ENCODE measurements around the gene CD82.
A peak's percentile ranks its signal among the peaks of the same experiment; 100 is the strongest.

Gene CD82, protein sequence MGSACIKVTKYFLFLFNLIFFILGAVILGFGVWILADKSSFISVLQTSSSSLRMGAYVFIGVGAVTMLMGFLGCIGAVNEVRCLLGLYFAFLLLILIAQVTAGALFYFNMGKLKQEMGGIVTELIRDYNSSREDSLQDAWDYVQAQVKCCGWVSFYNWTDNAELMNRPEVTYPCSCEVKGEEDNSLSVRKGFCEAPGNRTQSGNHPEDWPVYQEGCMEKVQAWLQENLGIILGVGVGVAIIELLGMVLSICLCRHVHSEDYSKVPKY

DNA sequence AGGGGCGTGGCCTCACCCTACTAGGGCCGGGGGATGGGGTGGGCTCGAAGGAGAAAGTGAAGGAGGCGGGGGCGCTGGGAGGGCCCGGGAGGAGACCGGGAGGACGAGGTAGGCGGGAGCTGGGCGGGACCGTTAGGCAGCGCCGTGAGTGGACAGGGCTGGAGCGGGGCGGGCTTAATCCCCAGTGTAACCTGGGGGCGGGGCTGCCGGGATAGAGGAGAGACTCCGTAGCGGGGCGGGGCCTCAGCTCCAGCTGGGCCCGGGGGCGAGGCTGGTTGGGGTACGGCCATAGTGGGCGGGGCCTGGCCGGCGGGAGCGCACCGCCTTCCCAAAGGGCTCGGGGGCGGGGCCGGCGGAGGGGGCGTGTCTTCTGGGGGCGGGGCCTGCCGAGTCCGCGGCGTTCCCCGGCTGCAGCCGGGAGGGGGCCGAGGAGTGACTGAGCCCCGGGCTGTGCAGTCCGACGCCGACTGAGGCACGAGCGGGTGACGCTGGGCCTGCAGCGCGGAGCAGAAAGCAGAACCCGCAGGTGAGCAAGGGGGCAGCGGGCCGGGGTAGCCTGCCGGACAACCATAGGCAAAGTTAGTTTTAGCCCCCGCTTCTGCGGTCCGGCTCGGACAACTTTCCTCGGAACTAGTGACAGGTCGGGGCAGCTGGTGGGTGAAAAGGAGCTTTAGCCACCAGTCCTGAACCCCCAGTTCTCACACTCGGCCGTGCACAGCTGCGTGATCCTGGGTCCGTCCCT, at the start of gene CD82:
Gene CD82, plus strand, starts transcription at position 453 of the 742 bp plus-strand sequence. CDS start 29,000 bp downstream, outside the sequence.
- DNase-seq, result peak; percentile 97

DNA sequence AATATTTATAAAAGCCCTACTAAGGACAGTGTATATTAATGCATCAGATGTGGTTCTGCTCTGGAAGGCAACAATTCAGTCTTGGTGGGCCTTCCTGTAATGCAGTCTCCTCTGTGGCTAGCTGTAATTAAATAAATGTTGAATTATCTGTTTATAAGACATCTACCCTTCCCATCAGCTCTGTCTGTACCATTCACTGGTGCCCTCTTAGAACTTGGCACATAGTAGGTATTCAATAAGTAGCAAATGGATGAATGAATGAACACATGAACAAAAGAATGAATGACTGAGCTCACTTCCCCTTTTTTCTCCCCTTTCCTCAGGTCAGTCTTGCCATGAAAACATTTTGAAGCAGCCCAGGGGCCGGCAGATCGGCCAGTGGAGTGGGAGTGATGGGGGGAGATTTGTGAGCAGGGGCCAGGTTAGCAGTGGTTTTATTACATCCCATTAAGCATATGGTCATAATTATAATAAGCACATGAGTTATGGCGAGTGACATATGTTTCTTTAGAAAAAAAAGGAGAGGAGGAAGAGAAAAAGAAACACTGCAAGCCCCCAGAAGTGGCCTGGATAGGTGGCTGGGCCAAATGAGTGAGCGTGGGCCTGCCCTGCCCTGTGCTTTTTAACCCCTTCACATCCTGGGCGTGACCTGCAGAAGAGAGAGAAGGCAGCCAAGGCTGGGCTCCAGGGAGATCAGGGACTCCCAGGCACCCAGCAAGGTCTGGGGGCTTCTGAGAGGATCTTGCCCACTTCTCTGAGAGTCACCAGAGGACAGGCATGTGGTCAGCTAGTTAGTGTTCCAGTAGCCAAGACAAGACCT, 48.6 kb upstream of the CD82 start:
- DNase-seq, result no peak

DNA sequence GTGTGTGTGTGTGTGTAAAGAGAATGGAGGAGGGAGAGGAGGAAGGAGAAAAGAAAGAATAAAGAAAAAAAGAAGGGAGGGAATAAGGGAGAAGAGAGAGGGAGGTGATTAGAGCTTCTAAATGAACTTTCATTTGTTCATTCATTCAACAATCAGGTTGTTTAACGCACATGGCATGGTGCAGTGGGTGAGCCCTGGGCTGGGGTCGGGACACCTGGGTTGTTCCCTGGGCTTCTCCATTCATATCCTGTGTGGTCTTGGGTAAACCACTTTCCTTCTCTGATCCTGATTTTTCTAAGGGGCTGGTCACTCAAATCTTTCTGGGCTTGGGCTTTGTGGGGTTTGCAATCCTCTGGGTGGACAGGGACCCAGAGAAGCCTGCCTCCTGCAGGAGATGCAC, 47.9 kb upstream of the CD82 start:
- no peak for DNase-seq

DNA sequence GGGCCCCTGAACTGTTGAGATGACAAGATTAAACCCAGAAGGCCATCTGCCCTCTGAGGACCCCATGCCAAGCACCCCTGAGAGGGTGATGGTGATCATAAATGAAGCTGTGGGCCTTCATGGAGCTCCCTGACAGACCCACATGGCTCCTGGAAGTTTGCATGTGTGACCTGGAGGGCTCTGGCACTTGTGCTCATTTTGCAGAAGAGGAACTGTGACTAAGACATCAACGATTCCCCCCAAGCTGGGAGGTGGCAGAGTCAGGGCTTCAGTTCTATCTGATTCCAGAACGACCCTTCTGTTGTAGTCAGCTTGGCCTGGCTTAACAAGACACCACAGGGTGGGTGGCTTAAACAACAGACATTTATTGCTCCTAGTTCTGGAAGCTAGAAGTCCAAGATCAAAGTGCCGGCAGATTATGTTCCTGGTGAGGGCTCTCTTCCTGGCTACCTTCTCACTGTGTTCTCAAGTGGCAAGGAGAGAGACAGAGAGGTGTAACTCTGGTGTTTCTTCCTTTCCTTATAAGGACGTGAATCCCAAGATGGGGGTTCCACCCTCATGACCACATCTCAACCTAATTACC, 46.4 kb upstream of the CD82 start:
- DNase-seq, result no peak

DNA sequence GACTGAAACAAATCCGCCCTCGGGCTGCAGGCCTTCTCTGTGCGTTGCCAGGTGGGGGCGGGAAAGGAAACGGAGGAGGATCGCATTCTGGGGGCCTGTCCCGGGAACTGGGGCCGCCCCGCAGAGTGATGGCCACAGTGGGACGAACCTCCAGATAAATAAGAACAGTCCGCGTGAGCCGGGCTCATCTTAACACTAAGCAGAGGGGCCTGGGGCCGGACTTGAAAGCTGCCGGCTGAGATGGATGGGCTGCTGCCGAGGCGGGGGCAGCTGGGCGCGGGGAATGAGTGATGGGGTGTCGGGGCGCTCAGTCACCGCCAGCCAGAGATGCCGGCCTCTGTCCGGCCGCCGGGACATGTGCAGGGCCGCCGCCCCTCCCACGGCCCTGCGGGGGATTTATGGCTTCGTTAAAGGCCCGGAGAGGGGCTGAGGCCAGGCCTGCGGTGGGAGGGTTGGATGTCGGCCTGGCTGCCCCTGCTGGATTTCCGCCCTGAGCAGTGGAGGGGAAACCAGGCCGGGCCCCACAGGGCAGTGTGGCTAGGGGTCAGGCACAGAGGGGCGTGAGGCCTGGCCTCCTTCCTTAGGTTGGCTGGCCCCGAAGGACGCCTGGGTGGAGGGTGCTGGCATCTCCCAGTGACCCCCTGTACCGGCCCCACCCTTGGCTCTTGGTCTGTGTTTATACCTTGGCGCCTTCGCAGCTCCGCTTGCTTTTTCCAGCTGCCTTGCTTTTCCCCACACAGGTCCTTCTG, 45.3 kb upstream of the CD82 start:
- no peak for DNase-seq

DNA sequence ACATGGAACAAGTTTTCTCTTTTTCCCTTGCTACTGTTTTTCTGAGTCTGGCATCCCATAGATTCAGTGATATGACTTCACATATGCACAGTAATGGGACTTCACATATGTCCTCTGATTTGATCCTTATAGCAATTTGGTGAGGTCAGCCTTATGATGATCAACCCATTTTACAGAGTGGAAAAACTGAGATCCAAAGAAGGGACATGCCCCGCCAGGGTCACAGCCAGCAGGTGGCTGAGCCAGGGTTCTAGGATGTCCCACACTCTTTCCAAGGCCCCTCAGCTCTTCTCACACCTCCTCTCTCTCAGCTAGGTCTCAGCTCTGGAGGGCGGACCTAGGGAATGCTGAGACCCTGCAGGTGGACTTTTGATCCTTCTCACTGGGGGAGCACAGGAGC, 44.3 kb upstream of the CD82 start:
- DNase-seq, result no peak

DNA sequence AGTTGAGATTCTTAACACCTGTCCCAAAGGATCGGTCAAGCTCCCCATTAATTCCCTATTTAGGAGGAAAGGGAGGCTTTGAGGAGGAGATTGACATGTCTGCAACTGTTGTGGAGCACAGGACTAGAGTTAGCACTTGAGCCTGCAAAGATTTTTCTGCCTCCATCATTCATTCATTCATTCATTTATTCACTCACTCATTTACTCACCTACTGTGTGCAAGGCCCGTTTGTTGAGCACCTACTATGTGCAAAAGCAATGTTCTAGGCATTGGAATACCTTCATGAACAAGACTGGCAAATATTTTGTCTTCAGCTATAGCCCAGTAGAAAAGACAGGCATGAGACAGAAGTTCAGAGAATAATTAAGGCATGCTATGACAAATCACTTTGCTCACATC, 43.2 kb upstream of the CD82 start:
- DNase-seq, result no peak

DNA sequence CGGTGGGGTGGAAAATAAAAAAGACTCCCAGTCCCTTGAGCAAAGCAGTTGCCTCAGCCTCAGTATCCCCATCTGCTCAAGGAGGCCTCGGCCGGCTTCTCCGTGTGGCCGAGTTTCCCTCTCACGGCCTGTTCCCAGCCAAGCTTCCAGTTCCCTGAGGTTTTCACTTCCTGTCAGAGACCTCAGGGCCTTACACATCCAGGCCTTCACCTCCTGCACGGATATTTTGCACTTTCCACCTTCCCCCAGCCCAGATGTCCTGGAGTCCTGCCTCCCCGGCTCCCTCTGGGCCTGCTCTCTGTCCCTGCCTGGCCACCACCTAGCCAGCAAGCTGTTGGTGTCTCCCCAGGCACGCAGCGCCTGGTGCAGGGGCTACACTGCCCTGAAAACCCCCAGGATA, 41.1 kb upstream of the CD82 start:
- no peak for DNase-seq

DNA sequence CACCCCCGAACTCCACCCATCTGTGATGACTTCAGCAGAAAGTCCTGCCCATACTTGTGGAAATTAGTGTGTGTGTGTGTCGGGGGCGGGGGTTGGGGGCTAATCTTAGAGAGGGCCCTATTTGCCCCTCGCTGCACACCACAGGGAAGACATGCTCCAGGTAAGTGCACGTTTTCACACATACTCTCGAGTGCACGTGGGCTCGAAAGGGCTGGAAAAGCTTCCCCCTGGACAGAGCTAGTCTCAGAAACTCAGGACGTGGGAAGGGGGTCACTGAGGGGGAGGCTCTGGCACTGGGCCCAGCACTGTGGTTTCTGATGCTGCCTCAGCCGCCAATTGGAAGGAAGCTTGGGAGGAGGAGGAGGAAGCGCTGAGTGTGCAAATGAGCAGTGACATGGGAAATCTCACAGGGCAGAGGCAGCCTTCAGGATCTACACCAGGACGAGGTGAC, 40.7 kb upstream of the CD82 start:
- no peak for DNase-seq

DNA sequence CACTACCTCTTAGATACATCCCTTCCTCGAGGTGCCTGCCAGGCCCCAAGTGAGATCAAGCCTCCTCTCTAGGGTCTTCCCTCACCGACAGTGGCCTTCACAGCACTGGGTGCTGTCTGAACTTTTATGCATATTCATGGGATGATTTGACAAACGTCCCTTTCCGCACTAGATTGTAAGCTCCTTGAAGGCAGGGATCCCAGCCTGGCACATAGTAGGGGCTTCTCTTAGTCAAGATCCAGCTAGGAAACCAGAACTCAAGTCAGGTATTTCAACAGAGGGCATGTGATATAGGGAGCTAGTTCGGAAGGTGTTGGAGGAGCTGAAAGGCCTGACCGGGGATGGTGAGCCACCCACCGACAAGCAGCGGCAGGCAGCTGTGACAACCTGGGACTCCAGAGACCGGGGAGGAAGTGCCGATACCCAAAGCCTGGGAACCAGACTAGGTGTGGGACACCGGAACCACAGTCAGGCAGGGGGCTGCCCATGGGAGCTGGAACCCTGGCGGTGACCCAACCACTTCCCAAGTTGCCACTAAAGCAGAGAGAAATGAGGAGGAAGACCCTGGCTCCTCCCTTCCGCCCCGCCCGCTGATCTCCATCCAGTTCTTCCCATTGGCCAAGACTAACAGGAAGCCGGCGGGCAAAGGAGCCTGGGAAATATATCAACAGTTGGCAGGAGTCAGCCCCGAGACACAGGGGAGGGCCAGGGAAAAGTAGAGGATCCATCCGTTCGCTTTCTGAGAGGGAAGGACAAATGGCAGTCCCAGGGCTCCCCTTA, 39.8 kb upstream of the CD82 start:
- DNase-seq, result no peak

DNA sequence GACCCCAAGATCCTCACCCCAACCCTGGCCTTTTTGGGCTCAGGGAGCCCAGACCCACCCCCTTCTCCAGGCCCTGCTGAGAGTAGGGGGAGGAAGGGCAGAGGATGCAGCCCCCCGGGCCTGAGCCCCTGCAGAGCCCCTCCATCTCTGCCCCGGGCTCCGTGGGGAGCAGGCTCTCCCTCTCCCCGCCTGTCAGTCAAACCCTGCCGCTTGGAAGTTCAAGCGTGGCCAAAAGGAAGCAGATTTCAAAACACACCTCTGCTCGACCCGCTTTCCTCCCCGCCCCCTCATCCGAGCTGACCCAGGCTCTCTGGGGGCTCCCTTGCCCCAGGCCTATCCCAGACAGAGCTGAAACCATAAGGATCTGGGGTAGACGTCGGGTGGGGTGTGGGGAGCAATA, 39.0 kb upstream of the CD82 start:
- DNase-seq, result no peak

DNA sequence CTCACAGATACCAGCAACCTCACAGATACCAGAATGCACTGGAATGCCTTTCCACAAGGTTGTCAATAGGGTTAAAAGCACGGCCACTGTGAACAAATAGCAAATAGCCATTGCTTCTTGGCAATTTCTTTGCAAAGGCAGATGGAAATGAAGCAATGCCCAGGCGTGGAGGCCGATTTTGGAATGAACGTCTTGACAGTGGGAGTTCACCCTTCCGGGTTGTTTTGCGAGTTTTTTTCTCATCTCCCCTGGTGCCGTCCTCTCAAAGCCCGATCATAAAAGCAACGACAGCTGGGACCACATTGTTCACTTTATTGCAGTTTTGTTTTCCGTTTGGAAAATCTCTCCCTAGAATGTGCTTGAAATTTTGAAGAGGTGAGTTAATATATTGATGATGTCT, 38.0 kb upstream of the CD82 start:
- DNase-seq, result no peak

DNA sequence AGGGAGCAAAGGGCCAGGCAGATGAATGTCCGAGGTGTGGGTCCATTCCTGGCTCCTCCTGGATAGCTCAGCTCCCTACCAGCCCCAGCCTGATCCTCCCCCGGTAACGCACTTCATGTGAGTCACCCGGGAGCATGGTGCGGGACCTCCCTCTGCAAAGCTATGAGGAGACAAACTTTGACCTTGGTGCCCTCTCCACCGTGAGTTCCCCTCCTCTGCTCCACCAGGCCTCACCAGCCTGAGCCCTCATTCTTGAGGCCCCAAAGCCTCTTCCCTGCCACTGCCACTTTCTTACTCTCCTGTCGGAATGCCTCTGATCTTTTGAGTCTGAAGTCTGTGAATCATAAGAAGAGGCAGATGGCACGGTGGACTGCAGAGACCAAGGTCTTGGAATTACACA, 37.4 kb upstream of the CD82 start:
- DNase-seq, result no peak

DNA sequence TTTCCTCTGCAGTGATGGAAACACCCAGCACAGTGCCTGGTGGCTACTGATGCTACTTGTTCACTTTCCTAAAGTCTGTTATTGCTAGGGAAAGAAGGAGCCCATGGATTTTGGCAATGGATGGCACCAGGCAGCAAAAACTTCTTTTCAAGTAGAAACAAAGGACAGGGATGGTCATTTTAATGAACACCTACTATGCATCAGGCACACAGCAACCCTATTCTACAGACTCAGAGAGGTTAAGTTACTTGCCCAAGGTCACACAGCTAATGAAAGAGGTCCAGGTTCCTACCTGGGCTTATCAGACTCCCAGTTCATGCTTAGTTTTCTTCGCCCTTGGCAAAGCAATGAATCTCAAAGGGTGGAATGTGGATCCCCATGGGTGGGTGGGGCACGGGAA, 36.9 kb upstream of the CD82 start:
- no peak for DNase-seq

DNA sequence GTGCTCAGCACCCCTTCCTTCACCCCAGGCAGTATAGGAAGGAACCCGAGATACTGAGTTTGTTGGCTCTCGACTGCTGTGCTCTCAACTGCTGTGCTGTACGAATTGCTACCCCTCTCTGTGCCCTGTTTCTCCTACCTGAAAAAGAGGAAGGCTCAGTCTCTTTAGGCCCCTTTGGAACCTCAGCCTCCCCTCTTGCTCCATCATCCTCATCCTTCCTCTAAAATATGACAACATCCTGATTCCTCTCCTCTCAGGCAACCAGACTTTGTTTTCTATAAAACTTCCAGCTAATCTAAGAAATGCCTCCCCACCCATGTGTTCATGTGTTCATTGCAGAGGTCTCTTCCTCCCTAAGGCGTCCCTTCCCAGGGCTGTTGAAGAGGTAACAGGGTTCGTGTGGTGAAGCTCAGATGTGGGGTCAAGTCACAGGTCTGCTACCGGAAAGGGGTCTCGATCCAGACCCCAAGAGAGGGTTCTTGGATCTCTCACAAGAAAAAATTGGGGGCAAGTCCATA, 35.5 kb upstream of the CD82 start:
- no peak for DNase-seq

DNA sequence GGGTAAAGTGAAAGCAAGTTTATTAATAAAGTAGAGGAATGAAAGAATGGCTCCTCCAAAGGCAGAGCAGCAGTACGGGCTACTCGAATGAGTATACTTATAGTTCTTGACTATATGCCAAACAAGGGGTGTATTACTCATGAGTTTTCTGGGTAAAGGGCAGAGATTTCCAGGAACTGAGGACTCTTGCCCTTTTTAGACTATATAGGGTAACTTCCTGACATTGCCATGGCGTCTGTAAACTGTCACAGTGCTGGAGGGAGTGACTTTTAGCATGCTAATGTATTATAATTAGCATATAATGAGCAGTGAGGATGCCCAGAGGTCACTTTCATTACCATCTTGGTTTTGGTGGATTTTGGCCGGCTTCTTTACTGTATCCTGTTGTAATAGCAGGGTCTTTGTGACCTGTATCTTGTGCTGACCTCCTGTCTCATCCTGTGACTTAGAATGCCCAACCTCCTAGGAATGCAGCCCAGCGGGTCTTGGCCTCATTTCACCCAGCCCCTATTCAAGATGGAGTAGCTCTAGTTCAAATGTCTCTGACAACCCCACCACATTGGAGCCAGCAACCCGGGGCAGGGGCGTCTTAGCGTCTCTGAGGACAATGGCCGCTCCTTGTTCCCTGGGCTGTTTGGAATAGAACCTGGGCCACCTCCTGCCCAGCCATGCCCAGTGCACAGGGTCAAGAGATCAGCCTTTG, 34.9 kb upstream of the CD82 start:
- no peak for DNase-seq

DNA sequence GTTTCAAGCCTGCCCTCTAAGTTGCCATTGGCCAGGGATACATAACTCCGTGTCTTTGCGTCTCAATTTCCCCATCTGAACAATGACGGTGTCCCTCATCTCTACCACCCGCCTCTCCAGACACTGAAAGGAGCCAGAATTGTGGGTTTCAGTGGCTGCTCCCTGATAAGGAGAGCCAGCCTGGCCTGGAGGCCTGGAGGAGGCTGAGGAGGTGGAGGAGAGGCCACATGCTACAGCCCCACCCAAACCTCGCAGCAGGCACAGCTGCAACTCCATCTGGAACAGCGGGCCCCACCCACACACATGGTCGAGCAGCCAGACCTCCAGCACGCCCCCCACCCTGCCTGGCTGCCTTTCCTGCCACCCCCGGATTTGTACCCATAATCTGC, 34.4 kb upstream of the CD82 start:
- no peak for DNase-seq

DNA sequence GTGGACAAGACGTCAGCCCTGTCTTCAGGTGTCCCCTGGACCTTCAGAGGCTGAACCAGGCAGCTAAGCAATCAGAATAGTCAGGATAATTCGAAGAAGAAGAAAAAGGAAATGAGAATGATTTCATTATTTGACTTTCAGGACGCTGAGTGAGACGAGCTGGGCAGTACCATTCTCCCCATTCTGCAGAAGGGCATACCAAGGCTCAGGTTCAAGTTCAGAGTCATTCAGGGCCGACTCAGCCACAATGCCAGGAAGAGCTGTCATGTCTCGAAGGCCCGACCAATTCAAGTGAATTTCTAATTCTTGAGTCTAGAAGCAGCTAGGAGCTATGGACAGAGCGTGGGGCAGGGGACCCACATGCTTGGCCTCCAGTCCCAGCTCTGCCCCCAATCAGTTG, 33.8 kb upstream of the CD82 start:
- DNase-seq, result no peak

DNA sequence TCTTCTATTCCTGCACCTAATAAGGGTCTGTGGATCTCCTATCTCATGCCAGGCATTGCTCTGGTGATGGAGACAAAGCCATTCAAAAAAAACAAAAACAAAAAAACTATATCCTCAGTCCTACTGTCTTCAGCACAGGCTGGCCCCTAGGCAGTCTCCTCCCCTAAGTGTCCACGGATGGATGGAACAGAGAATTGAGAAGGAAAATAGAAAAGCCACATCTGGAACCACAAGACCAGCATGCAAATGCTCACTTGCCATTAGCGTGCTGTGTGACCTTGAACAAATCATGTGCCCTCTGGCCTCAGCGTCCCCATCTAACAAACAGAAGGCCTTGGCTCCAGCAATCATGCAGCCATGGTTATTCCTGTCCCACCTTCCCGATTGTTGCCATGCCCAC, 32.7 kb upstream of the CD82 start:
- DNase-seq, result no peak

DNA sequence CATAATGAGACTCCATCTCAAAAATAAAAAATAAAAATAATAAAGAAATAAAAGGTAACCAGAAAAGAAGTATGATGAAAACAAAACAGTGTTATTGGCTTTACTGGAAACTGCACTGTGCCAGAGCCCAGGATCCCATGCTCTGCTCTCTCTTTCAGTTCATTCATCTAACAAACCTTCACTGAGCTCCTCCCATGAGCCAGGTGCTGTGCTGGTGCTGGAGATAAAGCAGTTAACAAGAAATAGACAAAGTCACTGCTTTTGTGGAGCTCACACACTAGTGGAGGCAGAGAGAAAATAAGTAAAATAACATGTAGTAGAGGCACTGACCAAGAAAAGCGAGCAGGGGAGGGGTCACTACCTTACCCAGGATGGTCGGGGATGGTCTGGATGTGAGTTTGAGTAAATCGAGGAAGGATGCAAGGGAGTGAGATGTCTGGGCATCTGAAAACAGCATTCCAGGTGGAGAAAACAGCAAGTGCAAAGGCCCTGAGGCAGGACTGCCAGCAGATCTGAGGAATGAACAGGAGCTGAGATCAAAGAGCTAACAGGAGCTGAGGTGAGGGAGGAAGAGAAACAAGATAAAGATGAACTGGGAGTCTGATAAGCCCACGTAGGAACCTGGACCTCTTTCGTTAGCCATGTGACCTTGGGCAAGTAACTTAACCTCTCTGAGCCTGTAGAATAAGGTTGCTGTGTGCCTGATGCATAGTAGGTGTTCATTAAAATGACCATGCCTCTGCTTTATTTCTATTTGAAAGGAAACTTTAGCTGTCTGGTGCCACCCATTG, 31.3 kb upstream of the CD82 start:
- DNase-seq, result no peak

Measured in activated naive CD4-positive, alpha-beta T cell treated with anti-CD3 and anti-CD28 coated beads, Interleukin-2, amount 50 U/mL, for 16 hours (primary cell).